Measurements from ENCODE around the gene TMEM212.

DNA sequence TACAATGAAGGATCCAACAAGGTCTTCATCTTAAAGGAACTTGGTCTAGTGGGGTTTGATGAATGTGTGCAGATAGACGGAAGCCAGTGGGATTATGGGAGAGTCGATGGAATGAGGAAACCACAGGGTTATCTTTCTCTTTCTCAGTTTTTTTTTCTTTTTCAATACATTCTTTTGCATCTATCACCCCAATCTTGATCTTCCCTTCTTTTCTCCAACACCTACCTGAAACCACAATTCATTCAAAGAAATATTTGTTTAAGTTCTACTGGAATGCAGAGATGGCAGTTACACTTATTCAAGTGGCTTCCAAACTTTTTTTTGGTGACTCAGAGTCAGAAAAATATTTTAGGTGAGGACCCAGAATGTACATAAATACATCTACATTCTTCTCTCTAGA is 1.7 kb downstream of the TMEM212 start:
- TF ChIP-seq, protein P1, sequence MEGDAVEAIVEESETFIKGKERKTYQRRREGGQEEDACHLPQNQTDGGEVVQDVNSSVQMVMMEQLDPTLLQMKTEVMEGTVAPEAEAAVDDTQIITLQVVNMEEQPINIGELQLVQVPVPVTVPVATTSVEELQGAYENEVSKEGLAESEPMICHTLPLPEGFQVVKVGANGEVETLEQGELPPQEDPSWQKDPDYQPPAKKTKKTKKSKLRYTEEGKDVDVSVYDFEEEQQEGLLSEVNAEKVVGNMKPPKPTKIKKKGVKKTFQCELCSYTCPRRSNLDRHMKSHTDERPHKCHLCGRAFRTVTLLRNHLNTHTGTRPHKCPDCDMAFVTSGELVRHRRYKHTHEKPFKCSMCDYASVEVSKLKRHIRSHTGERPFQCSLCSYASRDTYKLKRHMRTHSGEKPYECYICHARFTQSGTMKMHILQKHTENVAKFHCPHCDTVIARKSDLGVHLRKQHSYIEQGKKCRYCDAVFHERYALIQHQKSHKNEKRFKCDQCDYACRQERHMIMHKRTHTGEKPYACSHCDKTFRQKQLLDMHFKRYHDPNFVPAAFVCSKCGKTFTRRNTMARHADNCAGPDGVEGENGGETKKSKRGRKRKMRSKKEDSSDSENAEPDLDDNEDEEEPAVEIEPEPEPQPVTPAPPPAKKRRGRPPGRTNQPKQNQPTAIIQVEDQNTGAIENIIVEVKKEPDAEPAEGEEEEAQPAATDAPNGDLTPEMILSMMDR (IDR thresholded peaks at IDR 0.05): no peak
- TF ChIP-seq POLR2A (IDR thresholded peaks at IDR 0.05; ENCODE audit: low read depth): no peak
- no peak for TF ChIP-seq POLR2AphosphoS5 (IDR thresholded peaks at IDR 0.05)
